ENCODE results near the gene SDHAF2. TPM values are rescaled to one million over a fixed set of nuclear protein-coding genes. Genes with fewer than 3 reads are reported as not detected.

Gene SDHAF2
- total and polyA plus RNA-seq, 2 of the 13 experiments (the other 11 are each of a cell fraction or from before 2014, with no cell fraction given), result 44.2 to 70.4 TPM

GRCh38 chr11:61472868-61473267, 42.9 kb downstream of the SDHAF2 start (continued):
- no peak for TF ChIP-seq ZBTB8A (CRISPR knock-in tag; IDR thresholded peaks at IDR 0.05; ENCODE audit: borderline replicate concordance, low read depth)
- no peak for TF ChIP-seq ZNF556 (CRISPR knock-in tag; IDR thresholded peaks at IDR 0.05; ENCODE audit: borderline replicate concordance)

- H3K9me3 ChIP-seq (ENCODE audit: low read length), result no peaks in the 10 kb centered on the region
- no peak overlapping the region for H3K4me2 ChIP-seq (ENCODE audit: low read depth, low read length)
- ChIA-PET POLR2A (no interaction called here), CTCF (ENCODE audit: low intra/inter-chr PET ratio, low total read pairs) (no interaction called here)
- no peak overlapping the region for H3K4me3 ChIP-seq (replicated peaks in 1 of 3; ENCODE audit: insufficient read depth in 1 of 3, low read depth in 2 of 3, low read length in 3 of 3)
- intact Hi-C loops (cut with micrococcal nuclease; ENCODE audit: unreplicated experiment), result no loop called here
- no peak for ATAC-seq
- no peak overlapping the region for H3K27ac ChIP-seq (ENCODE audit: extremely low read length, insufficient read depth, low read length)
- H3K9ac ChIP-seq (ENCODE audit: insufficient read depth, low read depth, low read length), result no peak overlapping the region
- no TSS peak for BruUV-seq (replicated peaks)
- no peaks in the 10 kb centered on the region for H3K27me3 ChIP-seq (ENCODE audit: control insufficient read depth in 1 of 2, insufficient read depth in 2 of 2, low read length in 2 of 2)
- H3K36me3 ChIP-seq (replicated peaks in 1 of 2; ENCODE audit: control insufficient read depth in 1 of 2, insufficient read depth in 2 of 2, low read length in 2 of 2), result no peaks in the 10 kb centered on the region
- in situ Hi-C loops (cut with HindIII; ENCODE audit: extremely low pct_ligation_motif_present, low pct_unique_long_range_greater_than_20kb), result no loop called here
- no peaks in the 10 kb centered on the region for H4K20me1 ChIP-seq (ENCODE audit: insufficient read depth, low read length)
- H3K4me1 ChIP-seq (ENCODE audit: insufficient read depth, low read length), result peaks cover 11% of the 10 kb centered on the region
- 83% methylated on average over 3 of the region's 3 CpGs for WGBS (ENCODE audit: low lambda C conversion rate)
- no peak overlapping the region for H2AFZ ChIP-seq (ENCODE audit: low read length)
- no peaks in the 10 kb centered on the region for H3K79me2 ChIP-seq (ENCODE audit: insufficient read depth, low read length)
- no peak for FAIRE-seq
- no peak for DNase-seq (ENCODE audit: low spot score)
- TF ChIP-seq NCOA5 (CRISPR knock-in tag; IDR thresholded peaks at IDR 0.05) (no peak), ZMYM2 (CRISPR knock-in tag; IDR thresholded peaks at IDR 0.05) (no peak), MTA3 (CRISPR knock-in tag; IDR thresholded peaks at IDR 0.05) (no peak), ZFP82 (CRISPR knock-in tag; IDR thresholded peaks at IDR 0.05; ENCODE audit: borderline replicate concordance) (no peak), MAFK (conservative IDR thresholded peaks at IDR 0.05 in 1 of 2, IDR thresholded peaks at IDR 0.05 in 1 of 2; ENCODE audit: low read length in 2 of 2) (peak; percentile 21 to 59; a peak in 3 of 4 replicates), MIER3 (CRISPR knock-in tag; IDR thresholded peaks at IDR 0.05; ENCODE audit: borderline replicate concordance) (no peak), MAFF (IDR thresholded peaks at IDR 0.05; ENCODE audit: low read depth, low read length) (0 out of 2 replicates have a peak, but pooled peaks have one; percentile 27), ZNF33B (CRISPR knock-in tag; IDR thresholded peaks at IDR 0.05) (no peak), EP300 (IDR thresholded peaks at IDR 0.05; ENCODE audit: low read depth in 2 of 2, low read length in 2 of 2) (no peak), EP300 (CRISPR knock-in tag; IDR thresholded peaks at IDR 0.05; ENCODE audit: borderline replicate concordance) (no peak), SYNCRIP (IDR thresholded peaks at IDR 0.05; ENCODE audit: insufficient read depth, low read depth, low read length) (no peak), ZBTB46 (CRISPR knock-in tag; IDR thresholded peaks at IDR 0.05; ENCODE audit: borderline replicate concordance) (no peak)
These were observed 43.6 kb downstream of the SDHAF2 start for GRCh38 chr11:61473370-61474012.
